GM23338 (cell line): ENCODE data around the gene PRRT1. TPM values are rescaled to one million over a fixed set of nuclear protein-coding genes. Genes with fewer than 3 reads are reported as not detected.

Source experiments
- CREB1 ChIP-seq: fragments of 250-450 bp; sonication (Bioruptor Pico); IDR thresholded peaks from 2 replicates; pipeline ENCODE4 v1.5.0; 2020; ENCODE audit warnings: low read depth, mild to moderate bottlenecking, moderate library complexity
- ETS1 ChIP-seq: IDR thresholded peaks from 2 replicates; pipeline ENCODE4 v1.6.1; 2016; ENCODE audit warnings: antibody characterized with exemption
- EZH2 ChIP-seq: fragments of 200-600 bp; sonication (generic); IDR thresholded peaks from one replicate; pipeline ENCODE4 v1.8.0; 2017; ENCODE audit warnings: antibody characterized with exemption, mild to moderate bottlenecking, low read depth; ENCODE audit not compliant: unreplicated experiment
- EZH2phosphoT487 ChIP-seq: fragments of 200-600 bp; sonication (generic); IDR thresholded peaks from one replicate; pipeline ENCODE4 v1.8.1; 2018; ENCODE audit warnings: antibody characterized with exemption; ENCODE audit not compliant: unreplicated experiment
- NANOG ChIP-seq: IDR thresholded peaks from 2 replicates; pipeline ENCODE4 v1.6.1; 2016; ENCODE audit warnings: antibody characterized with exemption, borderline replicate concordance
- ZNF114 ChIP-seq: fragments of 250-450 bp; sonication (Bioruptor Pico); IDR thresholded peaks from 2 replicates; pipeline ENCODE4 v1.5.0; 2020; ENCODE audit warnings: mild to moderate bottlenecking, moderate library complexity
- ZNF331 ChIP-seq: fragments of 250-450 bp; sonication (Bioruptor Pico); IDR thresholded peaks from 2 replicates; pipeline ENCODE4 v1.5.0; 2020; ENCODE audit warnings: low read depth, mild to moderate bottlenecking, moderate library complexity
- ZNF462 ChIP-seq: fragments of 250-450 bp; sonication (Bioruptor Pico); IDR thresholded peaks from 2 replicates; pipeline ENCODE4 v1.5.0; 2020; ENCODE audit warnings: mild to moderate bottlenecking, moderate library complexity
- polyA plus RNA-seq: library from polyadenylated mRNA; unstranded; fragments of >200 nt; fragmentation: Nextera tagmentation; extraction: Ambion mirVana; gene quantifications from 2 replicates; pipeline ENCODE4 v1.2.1, GENCODE V29; 2016
- total RNA-seq: library from RNA; depleted of rRNA; stranded (reverse); fragments of >200 nt; shearing (Covaris generic); gene quantifications from 2 replicates; pipeline ENCODE4 v1.2.3, GENCODE V29; 2014

Gene PRRT1
- total and polyA plus RNA-seq, 2 experiments from 2014 or later = 2.7 TPM; not detected in 1

GRCh38 chr6:32167154-32167760, 15.5 kb upstream of the PRRT1 start (continued):
- no peak for TF ChIP-seq ZNF462 (CRISPR knock-in tag)
- TF ChIP-seq CREB1 (CRISPR knock-in tag) = no peak
- TF ChIP-seq NANOG = no peak
- no peak for TF ChIP-seq ZNF331
- TF ChIP-seq ZNF114 = no peak
- no peak for TF ChIP-seq EZH2phosphoT487
- TF ChIP-seq ETS1 = no peak
- no peak for TF ChIP-seq EZH2
